GM19463 (cell line): Measurements from ENCODE around the gene SOX21.

Experiments used
- ATAC-seq: cut with Tn5 transposase; IDR thresholded peaks from one replicate; pipeline ENCODE4 v1.9.1; 2021; ENCODE audit warnings: mild to moderate bottlenecking, moderate library complexity; ENCODE audit not compliant: unreplicated experiment

SOX21 gene

GRCh38 chr13:94682229-94682628 lies 30.1 kb downstream of the SOX21 start:
- ATAC-seq, result no peak

GRCh38 chr13:94679614-94680013 lies 32.7 kb downstream of the SOX21 start:
- no peak for ATAC-seq

- ATAC-seq, result no peak
Measured at GRCh38 chr13:94678845-94679244, 33.5 kb downstream of the SOX21 start.

DNA sequence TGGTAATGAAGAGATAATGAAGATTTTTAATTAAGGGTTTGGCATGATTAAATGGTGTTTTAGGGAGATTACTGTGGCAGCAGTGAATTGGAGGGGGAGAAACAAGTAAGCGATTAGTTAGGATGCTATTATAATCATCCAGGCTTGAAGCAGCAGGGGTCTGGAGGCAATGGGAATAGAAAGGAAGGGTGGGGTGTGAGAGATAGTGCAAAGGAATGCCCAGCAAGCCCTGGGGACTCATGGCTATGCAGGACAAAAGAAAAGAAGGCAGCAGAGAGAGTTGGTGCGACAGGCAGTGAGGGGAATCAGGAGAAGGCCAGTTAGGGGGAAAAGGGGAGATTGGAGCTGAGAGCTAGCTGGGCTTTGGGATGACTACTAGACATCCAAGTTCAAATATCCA lies 34.5 kb downstream of the SOX21 start:
- ATAC-seq, result no peak

DNA sequence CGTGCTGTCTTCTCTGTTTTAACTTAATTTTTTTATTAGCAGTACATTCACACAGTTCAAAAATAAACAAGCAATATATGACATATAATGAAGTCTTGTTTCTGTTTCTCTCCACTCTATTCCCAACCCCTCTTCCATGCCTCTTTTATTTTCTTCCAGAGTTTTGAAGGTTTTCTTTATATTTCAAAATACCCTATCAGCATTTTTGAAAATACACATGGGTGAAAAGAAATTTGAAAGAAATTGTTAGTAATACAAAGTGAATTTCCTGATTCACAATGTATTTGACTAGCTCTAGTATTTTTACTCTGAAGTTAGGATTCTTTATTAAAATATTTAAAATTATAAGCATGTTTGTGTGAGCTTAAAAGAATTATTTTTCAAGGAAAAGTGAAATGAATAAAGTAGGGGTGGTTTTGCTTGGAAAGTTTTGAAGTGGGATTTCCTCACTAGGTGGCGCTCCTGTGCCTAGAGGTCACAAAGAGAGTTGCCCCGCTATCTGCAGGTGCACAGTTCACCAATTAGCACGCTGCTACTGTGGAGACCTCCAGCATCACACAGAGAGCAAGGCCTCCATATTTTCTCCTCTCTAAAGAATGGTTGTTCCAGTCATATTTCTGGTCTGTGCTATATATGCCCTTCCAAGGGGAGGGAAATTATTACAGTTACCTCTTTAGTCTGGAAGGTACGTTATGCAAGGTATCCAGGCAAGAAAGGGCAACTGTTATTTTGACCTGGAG lies 37.6 kb downstream of the SOX21 start:
- peak; percentile 83 for ATAC-seq

DNA sequence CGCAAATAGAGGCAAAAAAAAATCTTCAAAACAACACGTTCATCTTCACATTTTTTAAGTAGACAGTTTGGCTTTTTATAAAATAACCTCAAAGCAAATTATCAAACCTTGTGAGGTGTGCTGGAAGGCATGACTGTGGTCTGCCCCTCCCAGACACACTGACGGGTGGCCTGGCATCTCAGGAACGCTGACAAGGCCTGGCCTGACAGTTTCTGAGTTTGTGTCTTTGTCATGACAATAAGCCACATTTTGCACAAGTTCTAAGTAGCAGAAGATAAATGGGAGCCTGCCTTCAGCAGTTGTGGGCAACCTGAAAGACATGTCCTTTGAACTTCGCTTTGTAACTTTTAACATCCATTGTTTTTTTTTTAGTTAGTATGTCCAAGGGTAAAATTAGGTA lies 38.5 kb downstream of the SOX21 start:
- ATAC-seq, result no peak

DNA sequence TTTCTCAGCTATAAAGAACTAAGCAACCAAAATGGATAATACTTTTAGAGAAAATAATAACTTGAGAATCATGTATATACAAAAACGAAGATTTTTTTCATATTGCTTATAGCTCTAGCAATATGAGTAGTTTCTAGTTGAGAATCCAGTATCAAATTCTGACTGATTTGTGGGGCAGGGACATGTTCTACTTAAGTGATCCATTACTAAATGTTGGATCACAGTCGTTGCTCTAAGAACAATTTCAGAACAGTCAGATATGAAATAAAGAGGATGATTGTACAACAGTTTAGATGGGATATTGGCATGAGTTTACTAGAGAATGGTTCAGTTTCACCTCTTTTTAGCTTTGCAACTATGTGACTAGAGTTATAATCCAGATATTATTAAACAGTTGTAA lies 39.9 kb downstream of the SOX21 start:
- ATAC-seq, result no peak

DNA sequence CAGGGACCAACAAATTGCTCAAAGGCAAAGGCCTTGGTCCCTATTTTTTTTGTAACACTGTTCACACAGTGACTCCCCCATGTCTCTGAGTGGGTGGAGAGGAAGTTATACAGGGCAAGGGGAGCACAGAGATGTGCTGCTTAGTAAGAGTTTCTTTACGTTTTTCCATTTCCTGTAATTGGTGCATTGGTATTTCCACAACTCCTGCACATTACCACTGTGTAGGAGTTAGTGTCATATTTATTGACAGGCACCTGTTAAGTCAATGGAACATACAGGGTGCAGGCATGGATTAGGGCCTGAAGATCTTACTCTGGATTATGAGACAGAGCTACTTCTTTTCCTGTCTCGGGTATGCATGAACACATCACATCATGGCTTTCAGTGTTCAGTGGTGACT lies 45.2 kb downstream of the SOX21 start:
- no peak for ATAC-seq

DNA sequence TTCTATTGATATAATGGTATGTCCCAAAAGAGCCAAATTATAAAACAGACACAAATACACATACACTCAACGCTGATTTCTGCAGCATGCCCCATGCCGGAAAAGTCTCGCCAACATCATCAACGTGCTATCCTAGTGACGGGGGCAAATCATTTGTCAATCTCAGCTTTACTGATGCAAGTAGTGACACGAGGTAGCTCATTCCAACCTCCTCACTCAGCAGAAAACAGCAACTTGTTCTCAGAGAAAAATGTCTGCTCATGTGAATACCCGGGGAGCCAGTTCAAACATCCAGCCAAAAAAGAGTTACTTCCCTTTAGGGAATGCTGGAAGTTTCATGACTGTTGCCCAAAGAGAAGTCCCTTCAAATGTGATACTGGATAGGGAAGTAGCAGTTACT lies 46.3 kb downstream of the SOX21 start:
- ATAC-seq, result no peak

GRCh38 chr13:94664889-94665288 lies 47.5 kb downstream of the SOX21 start:
- ATAC-seq, result no peak

GRCh38 chr13:94662274-94662945 lies 49.9 kb downstream of the SOX21 start:
- no peak for ATAC-seq

- no peak for ATAC-seq
Measured at GRCh38 chr13:94661406-94661805, 50.9 kb downstream of the SOX21 start.

- ATAC-seq, result no peak
Measured at GRCh38 chr13:94660695-94661326, 51.5 kb downstream of the SOX21 start.
